ENCODE results near the gene MAGI1.

The MAGI1 gene

DNA sequence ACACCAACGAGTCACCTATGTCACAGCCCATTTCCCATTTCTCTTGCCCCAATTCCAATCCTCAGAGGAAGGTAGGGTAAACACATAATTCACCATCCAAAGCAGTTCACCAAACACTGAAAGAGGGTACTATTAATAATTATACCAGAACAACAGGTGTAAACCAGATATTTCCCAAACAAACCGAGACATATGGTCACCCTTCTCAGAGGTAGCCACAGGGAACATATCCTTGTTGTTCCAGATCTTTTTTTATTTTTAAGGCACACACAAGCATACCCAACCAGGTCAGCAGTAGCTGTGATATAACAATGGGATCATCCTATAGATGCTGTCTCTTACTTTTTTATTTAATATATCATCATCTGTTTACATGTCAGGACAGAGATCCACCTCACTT lies 24.7 kb downstream of the MAGI1 start:
- no peak for DNase-seq (ENCODE audit: low spot score)

DNA sequence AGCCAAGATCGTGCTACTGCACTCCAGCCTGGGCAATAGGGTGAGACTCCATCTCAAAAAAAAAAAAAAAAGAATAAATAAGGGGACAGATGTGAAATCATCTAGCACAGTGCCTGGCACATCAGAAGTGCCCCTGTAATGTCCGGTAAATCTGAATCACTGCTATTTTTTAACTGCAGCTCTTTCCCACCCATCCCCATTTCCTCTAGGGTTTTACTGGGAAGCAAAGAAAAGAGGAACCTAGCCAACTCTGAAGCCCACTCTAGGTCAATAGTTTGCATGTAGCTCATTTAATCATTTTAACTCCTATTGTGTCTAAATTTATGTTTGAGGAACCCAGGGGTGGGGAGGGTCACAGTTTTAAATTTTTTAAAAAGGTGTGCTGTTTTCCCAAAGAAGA lies 26.0 kb downstream of the MAGI1 start:
- DNase-seq (ENCODE audit: low spot score), result no peak

DNA sequence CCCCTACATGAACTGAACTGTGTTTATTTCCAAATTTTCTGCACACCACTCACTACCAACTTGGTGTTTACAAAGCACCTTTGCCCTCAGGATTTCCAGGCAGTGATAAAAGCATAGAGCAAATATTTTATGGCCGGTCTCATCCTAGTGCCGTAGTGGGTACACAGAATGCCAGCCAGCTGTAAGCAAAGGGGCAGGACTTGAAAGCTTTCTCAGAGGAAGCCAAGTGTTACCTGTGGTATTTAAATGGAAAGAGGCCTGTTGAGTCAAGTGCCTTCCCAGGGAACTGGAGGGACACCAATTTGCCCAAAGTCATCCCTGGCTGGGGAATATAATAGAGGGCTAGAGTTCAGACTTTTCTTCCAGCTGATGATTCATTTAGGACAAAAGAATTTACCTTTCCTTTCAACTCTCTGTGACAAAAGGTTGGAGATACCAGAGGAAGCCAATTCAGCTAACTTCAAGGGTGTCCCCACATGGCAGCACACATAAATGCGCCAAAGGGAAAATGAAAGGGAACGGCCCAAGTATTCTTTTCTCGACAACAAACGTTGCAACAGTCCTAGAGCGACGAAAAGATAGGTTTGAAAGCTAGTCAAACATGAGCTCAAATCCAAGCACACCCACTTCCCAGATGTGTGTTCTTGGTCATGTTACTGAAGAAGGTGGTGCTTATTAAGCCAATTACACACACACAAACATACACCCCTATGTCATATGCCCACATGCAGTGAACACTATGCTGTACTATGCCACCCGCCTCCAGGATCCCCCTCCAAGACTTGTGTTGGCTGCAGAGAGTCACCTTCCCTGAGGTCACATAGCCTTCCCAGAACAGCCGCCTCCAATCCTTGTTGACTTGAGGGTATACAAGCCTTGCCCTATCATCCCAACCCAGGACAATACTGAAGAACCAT lies 27.7 kb downstream of the MAGI1 start:
- DNase-seq (ENCODE audit: low spot score), result no peak

DNA sequence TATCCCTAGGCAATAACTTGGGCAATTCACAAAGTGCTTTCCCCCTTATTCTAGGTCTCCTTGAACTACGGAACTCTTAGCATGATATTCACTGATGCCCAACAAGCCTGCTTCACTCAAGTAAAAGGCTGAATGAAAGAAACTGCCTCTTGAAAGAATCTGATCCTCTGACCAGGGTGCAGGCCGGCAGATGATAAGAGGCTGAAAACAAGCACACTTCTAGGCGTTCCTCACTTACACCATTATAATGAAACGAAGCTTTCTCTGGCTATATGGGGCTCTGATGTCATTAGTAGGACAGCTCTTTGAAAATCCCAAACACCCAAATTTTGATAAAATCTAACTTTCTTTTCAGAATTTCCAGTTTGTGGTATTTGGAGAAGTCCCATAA lies 28.4 kb downstream of the MAGI1 start:
- DNase-seq (ENCODE audit: low spot score), result no peak

DNA sequence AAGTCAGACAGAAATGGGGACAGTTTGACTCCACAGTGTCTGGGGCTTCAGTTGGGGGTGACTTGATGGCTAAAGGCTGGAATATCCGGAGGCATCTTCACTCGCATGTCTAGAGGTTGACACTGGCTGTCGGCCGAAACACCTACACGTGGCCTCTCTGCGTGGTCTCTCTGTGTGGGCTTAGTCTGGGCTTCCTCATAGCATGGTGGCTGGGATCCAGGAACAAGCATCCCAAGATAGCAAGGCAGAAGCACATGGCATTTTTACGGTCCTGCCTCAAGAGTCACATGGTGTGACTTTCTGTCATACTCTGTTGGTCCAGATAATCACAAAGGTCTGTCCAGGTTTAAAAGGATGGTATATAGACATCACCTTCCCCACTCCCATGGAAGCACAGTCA lies 34.5 kb downstream of the MAGI1 start:
- DNase-seq (ENCODE audit: low spot score), result no peak

DNA sequence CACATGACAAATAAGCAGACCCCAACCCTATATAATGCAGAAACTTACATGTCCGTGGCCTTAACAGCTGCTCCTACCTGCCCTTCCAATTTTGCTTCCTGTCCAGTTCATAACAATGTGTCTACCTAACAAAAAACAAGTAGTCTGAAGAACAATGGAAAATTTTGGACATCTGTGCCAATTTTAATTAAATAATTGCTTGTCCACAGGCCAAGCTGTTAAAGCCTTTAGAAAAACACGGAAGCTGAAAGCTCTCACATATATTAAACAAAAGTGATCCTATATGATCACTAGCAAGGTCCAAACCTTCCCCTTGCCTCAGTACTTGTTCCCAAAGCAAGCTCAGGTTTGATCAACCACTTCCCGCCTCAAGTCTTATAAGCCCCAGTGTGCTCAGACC lies 37.1 kb downstream of the MAGI1 start:
- no peak for DNase-seq (ENCODE audit: low spot score)

DNA sequence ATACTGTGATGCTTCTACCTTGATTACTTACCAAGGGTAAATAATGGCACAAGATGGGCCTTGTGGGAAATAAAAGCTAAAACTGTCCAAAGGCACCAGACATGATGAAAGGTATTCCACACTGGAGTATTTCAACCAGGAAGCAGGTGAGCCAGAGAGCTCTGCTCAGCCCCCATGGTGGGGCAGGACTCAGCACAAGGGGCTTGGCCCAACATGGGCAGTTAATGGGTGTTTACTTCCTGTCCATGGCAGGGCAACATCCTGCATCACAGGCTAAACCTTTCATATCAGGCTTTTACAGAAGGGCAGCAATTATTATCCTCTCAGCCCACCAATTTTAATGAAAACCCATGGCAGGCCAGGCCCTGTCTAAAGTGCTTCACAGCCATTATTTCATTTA lies 38.2 kb downstream of the MAGI1 start:
- DNase-seq (ENCODE audit: low spot score), result no peak

DNA sequence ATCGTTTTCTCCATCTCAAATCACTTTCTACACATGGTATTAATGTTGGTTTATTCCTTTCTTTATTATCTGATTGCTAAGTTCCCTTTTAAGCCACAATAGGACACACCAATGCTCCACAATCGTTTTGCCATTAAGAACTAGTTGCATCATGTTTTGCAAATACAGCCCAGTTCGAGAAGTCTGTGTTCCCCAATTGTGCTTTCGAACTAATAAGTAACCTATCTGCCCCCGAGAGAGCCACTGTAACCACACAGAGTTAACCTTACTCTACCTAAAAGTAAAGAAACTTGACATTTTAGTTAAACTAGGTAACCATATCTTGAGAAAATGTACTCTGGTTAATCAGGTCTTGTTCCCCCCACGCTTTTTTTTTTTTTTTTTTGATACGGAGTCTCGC lies 39.1 kb downstream of the MAGI1 start:
- DNase-seq (ENCODE audit: low spot score), result no peak

DNA sequence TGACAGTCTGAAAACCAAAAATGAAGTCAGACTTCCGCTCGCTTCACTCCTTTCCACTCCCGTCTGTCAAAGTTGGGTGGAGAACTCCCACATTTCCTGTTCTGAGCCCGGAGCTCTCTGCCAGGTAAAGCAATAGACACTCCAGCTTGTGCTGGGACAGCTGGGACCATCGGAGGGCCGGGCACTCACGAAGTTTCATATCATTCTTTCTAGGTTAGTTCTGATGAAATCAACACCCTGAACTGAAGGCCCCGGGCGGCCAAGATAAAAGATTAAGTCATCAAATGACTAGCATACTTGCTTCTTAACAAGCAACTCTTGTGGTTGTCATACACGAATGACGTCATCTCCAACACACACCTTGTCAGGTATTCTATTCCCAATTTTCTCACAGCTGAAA lies 42.1 kb downstream of the MAGI1 start:
- no peak for DNase-seq (ENCODE audit: low spot score)

DNA sequence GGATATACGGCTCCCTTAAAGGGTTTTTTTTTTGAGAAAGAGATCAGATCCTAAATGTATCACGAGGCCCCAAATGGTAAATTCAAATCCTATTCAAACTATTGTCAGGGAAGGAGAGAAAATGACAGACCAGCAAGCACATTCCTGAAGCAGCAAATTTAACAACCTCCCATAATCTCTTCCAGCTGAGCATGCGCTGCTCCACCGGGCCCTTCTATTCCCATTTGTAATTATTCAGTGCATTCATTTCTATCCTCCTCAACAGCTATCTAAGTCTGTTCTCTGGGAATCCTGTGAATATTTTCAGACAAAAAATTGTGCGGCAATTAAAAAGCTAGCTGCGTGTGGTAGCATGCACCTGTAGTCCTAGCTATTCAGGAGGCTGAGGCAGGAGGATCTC lies 43.2 kb downstream of the MAGI1 start:
- DNase-seq (ENCODE audit: low spot score), result no peak

DNA sequence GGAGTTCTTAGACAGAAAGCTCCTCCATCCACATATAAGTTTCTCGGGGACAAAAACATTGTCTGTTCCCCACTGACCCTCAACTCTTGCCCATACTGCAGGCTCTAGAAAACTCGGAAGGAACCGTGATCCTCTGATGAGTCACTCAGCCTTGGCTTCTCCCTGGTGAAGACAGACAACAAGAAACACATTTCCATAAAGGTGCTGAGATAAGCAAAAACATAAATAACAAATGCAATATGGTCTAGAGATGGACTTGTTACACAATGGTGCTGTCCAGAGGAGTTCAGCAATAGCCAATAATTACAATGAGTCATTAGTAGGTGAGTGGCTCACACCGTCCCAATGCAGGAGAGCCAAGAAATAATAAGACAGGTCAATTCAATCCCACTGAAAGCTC lies 43.7 kb downstream of the MAGI1 start:
- DNase-seq (ENCODE audit: low spot score), result no peak

DNA sequence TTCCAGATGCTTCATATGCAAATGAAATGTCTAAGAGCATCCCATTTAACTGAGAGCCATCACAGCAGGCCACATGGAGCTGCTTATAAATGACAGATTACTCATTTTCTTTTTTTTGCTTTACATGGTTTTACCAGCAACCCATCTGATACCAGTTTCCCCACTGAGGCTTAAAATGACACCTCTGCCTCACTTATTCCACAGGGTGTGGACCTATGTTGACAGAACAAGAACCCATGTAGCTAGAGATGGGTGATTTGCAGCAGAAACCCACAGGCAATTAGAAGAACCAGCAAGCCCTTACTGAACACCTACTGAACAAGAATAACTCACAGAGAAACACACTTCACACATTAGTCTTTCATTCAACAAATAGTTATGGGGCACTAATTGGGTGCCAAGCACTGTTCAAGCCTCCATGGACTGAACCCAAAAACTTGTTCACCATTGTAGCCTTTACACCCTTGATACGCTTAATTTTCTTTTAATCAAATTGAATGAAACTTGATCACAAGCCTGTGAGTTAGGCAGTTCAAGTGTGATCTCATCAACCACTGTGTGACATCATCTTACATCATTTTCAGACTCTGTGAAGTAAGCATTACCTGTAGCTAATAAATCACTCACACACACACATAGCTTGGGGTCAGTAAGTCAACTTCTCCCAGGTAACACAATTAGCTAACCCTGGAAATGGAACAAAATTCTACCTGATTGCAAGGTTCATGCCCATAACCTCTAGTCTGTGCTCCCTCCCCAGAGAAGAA lies 45.4 kb downstream of the MAGI1 start:
- no peak for DNase-seq (ENCODE audit: low spot score)

DNA sequence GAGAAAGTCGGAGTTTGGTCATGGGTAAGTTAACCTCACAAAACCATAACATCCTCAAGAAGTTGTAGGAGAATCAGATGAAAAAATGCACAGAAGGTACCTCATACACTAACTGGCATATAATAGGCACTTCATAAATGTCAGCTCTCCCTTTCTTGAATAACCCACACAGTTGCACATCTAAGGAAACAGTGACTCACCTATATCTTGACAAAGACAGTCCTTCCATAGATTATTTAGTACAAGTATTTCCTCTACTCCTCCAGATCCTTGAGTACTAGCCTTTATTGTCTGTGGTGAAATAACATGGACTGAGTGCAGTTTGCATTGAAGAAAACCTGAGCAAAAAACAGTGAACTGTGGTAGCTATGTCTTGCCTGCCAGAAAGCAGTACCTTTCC lies 46.6 kb downstream of the MAGI1 start:
- DNase-seq (ENCODE audit: low spot score), result no peak

DNA sequence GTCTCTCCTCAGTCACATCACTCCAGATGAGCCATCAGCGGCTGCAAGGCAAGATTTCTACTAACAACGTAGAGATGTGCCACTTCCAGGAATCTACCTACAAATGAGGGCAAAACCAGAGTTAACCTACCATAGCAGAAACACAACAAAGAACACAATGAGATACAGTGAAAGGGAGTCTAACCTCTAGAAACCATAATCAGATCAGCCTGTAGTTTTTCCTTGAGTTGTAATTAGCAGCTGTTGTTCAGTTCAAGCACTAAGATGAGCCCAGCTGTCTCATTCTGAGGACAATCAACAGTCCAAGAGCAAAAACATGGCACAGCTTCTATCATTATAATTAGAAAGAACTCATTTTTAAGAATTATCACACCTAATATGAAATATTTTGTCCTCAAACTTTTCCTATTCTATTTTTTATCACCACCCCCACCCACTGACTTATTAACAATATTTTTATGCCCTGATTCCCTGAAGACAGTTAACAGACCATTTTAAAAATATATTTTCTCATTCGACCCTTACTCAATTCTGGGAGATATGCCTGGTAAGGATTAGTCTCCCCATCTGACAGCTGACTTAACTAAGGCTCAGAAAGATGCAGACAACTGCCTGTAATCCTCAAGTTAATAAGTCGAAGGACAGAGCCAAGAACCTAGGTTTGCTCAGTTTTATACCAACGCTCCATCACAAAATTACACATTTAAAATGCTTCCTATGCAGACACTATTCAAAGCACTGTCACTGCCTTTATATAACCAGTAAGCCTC lies 50.1 kb downstream of the MAGI1 start:
- DNase-seq (ENCODE audit: low spot score), result no peak

DNA sequence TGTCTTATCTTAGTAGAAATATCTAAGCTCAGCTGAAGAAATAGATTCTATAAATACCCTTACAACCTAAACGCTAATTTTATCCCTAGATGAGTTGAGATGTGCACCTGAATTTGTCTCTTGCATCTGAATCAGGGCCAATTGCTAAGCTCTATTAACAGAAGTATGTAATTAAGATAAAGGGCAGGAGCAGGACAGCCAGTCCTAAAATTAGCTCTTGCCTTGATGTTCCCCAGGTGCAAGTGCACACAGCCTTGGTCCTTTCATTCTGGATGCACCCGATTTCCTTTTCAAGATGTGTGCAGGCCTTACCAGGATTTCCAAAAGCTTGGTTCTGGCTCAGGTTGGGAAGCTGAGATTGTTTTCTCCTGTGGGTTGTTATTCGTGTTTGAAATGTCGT lies 52.4 kb downstream of the MAGI1 start:
- DNase-seq (ENCODE audit: low spot score), result no peak

DNA sequence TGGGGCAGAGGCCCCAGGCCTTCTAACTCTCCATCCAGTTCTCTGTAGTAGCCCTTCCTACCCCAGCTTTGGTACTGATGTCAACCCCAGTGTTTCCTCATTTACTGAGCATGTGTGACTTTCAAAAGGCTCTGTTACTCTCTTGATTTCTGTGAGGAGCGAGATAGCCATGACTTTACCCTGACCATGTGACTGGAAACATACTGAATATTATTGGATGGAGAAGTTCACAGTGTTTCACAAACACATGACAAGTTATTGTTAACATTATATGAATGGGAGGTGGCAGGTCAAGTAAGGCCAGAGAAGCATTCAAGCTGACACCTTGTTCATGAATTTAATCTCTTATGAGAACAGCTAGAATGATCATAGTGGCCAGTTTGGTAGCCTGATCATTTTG lies 53.7 kb downstream of the MAGI1 start:
- DNase-seq (ENCODE audit: low spot score), result no peak

DNA sequence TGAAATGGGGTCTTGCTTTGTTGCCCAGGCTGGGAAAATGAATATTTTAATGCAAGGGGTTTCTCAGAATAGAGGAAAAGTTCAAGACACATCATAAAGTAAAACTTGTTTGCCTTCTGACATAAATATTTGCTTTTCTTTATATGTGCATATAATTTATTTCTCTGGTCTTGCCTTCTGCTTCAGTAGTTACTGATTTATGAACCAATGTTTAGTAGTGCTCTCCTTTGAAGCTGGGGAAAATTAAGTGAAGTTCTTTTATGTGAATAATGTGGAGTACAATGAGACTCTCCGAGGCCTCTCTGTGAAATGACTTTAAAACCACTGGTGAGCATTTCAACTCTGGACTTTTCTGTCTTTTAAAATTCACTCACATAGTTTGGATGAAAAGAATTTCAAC lies 55.6 kb downstream of the MAGI1 start:
- DNase-seq (ENCODE audit: low spot score), result no peak

DNA sequence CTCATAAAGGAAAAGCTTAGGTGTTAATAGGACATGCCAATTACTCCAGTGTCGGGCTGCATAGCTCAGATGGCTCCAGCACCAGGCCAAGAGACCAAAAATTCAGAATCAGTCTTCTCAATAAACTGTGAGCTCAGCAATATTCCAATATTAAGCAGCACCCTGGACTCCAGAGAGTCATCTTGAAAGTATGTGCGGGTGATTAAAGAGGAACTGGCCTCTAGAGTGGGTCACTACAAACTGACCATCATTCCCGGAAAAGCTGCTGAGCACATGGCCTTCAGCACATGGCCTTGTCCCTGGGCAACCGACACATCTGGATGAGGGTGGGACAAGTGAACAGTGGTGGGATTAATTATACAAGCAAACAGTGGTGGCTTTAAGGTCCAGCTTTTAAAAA lies 59.0 kb downstream of the MAGI1 start:
- peak; percentile 68 for DNase-seq (ENCODE audit: low spot score)

DNA sequence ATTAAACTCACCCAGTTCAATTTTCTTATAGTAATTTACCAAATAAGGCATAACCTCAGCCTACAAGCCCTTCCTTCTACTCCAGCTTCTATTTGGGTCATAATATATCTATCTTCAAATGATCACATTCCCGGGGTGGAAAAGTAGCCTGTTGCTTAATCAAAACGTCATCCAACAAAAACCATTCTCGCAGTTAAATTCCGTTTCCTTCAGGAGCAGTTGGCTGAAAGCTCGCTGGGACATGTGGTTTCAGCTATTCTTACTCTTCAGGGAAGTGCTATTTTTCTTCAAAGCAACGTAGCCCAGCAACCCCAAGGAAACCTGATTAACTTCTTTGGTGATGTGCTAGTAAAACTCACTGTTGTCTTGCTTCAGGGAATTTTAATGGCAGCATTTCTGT lies 59.6 kb downstream of the MAGI1 start:
- DNase-seq (ENCODE audit: low spot score), result peak; percentile 67

DNA sequence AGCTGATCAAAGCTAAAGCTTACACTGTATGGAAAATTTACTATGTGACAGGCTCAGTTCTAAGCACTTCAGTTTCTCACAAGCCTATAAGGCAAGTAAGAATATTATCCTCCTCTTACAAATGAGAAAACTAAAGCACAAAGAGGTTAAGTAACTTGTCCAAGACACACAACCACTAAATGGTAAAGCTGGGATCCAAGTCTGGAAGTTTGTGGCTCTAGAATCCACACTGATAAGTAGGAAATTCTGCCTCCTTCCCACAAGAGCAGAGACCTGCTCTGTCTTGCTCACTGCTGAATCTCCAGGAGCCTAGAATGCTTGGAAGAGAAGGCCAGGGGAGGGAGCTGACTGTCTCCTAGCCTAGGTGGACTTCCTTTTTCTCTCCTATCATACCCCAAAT lies 60.6 kb downstream of the MAGI1 start:
- no peak for DNase-seq (ENCODE audit: low spot score)

DNA sequence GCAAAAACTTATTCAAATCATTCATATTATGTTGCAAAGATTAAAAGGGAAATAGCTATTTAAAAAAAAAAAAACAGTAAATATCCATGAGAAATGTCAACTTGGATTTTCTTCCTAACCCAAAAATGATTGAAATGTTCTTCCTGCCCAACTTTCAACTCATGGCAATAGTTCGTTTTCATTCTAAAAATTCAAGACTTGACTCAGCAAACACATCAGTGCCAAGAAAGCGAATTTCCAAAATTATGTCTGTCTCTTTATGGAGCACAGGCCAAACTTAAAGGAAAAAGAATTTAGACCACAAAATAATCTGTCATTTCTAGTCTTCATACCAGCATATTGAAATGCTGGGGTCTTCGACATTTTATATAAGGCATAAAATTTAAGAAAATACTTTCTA lies 63.7 kb downstream of the MAGI1 start:
- no peak for DNase-seq (ENCODE audit: low spot score)

DNA sequence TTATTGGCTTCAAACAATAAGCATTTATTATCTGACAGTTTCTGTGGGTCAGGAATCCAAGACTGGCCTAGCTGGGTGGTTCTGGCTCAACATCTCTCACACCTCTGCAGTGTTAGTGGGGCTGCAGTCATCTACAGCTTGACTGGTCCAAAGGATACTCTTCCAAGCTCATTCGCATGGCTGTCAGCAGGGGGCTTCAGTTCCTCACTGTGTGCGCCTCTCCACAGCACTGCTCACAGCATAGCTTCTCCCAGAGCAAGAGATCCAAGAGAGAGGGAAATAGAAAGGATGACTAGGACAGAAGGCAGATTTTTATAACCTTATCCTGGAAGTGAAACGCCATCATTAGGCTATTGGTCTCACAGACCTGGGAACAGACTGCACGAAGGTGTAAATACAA lies 64.2 kb downstream of the MAGI1 start:
- DNase-seq (ENCODE audit: low spot score), result no peak

DNA sequence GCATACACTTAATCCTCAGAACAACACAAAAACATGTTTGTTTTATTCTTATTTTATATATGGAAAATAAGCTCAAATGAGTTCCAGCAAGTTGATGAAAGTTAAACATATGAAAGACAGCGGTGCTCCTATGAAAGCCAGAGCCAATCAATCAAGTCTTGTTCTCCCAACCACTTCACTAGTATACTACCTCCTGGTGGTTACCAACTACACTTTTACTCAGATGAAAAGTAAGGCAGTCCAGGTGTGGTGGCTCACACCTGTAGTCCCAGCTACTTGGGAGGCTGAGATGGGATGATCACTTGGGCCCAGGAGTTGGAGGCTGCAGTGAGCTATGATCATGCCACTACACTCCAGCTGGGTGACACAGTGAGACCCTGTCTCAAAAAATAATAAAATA lies 66.0 kb downstream of the MAGI1 start:
- no peak for DNase-seq (ENCODE audit: low spot score)
